Breast epithelium (tissue), 3 donors: ENCODE results near the gene MB21D2.

Experiments used
- POLR2A ChIP-seq: fragments of 450-650 bp; IDR thresholded peaks from one replicate; pipeline ENCODE4 v1.6.1; 2016; ENCODE audit warnings: antibody characterized with exemption, mild to moderate bottlenecking, moderate library complexity
- TF ChIP-seq, protein P1 (sequence below), 3 donors: fragments of 450-650 bp; IDR thresholded peaks; one replicate each; pipeline ENCODE4 v1.5.1; 2016 to 2017; ENCODE audit warnings: antibody characterized with exemption in 3 of 3, mild to moderate bottlenecking in 3 of 3, moderate library complexity in 3 of 3

DNA sequence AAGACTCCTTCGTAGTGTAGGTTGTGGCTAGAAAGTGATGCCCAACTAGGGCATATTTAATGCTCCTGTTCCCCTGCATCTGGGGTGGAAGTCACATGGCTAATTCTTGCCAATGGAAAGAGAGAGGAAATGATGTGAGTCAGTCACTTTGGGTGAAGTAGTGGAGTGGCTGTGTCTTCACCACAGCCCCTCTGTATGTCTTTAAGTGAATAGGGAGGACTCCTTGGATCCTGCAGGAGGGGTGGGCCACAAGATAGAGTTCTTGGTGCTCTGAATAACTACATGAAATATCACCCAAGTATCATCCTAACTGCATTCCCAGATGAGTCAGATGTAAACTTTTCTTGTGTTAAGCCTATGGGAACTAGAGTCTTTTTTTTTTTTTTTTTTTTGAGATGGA, 17.8 kb upstream of the MB21D2 start:
- TF ChIP-seq, protein P1, sequence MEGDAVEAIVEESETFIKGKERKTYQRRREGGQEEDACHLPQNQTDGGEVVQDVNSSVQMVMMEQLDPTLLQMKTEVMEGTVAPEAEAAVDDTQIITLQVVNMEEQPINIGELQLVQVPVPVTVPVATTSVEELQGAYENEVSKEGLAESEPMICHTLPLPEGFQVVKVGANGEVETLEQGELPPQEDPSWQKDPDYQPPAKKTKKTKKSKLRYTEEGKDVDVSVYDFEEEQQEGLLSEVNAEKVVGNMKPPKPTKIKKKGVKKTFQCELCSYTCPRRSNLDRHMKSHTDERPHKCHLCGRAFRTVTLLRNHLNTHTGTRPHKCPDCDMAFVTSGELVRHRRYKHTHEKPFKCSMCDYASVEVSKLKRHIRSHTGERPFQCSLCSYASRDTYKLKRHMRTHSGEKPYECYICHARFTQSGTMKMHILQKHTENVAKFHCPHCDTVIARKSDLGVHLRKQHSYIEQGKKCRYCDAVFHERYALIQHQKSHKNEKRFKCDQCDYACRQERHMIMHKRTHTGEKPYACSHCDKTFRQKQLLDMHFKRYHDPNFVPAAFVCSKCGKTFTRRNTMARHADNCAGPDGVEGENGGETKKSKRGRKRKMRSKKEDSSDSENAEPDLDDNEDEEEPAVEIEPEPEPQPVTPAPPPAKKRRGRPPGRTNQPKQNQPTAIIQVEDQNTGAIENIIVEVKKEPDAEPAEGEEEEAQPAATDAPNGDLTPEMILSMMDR (IDR thresholded peaks at IDR 0.05), result no peak
- no peak for TF ChIP-seq POLR2A
